Progenitor cell of endocrine pancreas (in vitro differentiated cells): ENCODE results near the gene S100A4. TPM values are rescaled to one million over a fixed set of nuclear protein-coding genes. Genes with fewer than 3 reads are reported as not detected.
"Not testable (repeated sequence)": the region's sequence is repeated elsewhere in the genome, so short reads cannot be mapped to it uniquely, and the experiment has no call there.

Experiments
- DNase-seq: peaks from one replicate; pipeline ENCODE4 v3.0.0; 2021; ENCODE audit warnings: low spot score; ENCODE audit not compliant: unreplicated experiment
- H3K27ac Mint-ChIP-seq: 2 replicates; pipeline ENCODE4 v1.8.0; 2021; ENCODE audit warnings: mild to moderate bottlenecking, moderate library complexity, mixed read lengths
- H3K27me3 Mint-ChIP-seq: 2 replicates; pipeline ENCODE4 v1.8.0; 2021; ENCODE audit warnings: mixed read lengths
- H3K36me3 Mint-ChIP-seq: 2 replicates; pipeline ENCODE4 v1.8.0; 2022; ENCODE audit warnings: mixed read lengths; ENCODE audit not compliant: insufficient read depth
- H3K4me1 Mint-ChIP-seq: 2 replicates; pipeline ENCODE4 v1.8.0; 2021; ENCODE audit warnings: low read depth, mixed read lengths
- H3K4me3 Mint-ChIP-seq: 2 replicates; pipeline ENCODE4 v1.8.0; 2021; ENCODE audit warnings: low read depth, mild to moderate bottlenecking, moderate library complexity, mixed read lengths
- H3K9me3 Mint-ChIP-seq: 2 replicates; pipeline ENCODE4 v1.8.0; 2021; ENCODE audit warnings: low read depth, mixed read lengths
- total RNA-seq: library from RNA; stranded (reverse); gene quantifications from 2 replicates; pipeline ENCODE4 v1.2.1, GENCODE V29; 2021
- TF ChIP-seq, protein P1 (sequence below): fragments of 200-600 bp; sonication (generic); IDR thresholded peaks from one replicate; pipeline ENCODE4 v1.5.0; 2021; ENCODE audit warnings: antibody characterized with exemption, mild to moderate bottlenecking; ENCODE audit not compliant: unreplicated experiment

Gene S100A4
- total RNA-seq, 1 donor from 2014 or later: 7.6 TPM

DNA sequence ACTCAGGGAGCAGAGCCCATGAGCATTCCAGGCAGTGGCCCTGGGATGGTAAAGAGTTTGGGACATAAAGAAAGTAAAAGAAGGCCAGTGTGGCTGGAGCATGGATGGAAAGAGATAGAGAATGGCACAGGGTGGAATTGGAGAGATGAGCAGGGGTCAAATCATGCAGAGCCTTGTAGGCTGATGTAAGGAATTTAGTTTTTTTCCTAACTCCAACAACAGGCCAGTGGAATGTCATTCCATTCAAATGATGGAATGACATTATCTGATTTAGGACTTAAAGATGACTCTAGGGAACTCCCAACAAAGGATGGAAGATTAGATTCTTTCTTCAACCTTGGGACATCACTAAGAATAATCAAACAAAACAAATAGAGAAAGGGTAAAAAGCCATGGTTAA lies 32.9 kb upstream of the S100A4 start:
- no peaks in the 10 kb centered on the region for H3K36me3 Mint-ChIP-seq
- no peak overlapping the region for H3K27ac Mint-ChIP-seq
- H3K4me3 Mint-ChIP-seq: no peak overlapping the region
- DNase-seq: no peak
- no peaks in the 10 kb centered on the region for H3K9me3 Mint-ChIP-seq
- TF ChIP-seq, protein P1, sequence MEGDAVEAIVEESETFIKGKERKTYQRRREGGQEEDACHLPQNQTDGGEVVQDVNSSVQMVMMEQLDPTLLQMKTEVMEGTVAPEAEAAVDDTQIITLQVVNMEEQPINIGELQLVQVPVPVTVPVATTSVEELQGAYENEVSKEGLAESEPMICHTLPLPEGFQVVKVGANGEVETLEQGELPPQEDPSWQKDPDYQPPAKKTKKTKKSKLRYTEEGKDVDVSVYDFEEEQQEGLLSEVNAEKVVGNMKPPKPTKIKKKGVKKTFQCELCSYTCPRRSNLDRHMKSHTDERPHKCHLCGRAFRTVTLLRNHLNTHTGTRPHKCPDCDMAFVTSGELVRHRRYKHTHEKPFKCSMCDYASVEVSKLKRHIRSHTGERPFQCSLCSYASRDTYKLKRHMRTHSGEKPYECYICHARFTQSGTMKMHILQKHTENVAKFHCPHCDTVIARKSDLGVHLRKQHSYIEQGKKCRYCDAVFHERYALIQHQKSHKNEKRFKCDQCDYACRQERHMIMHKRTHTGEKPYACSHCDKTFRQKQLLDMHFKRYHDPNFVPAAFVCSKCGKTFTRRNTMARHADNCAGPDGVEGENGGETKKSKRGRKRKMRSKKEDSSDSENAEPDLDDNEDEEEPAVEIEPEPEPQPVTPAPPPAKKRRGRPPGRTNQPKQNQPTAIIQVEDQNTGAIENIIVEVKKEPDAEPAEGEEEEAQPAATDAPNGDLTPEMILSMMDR: no peak
- H3K4me1 Mint-ChIP-seq: peaks cover 6% of the 10 kb centered on the region
- H3K27me3 Mint-ChIP-seq: peaks cover 6% of the 10 kb centered on the region

DNA sequence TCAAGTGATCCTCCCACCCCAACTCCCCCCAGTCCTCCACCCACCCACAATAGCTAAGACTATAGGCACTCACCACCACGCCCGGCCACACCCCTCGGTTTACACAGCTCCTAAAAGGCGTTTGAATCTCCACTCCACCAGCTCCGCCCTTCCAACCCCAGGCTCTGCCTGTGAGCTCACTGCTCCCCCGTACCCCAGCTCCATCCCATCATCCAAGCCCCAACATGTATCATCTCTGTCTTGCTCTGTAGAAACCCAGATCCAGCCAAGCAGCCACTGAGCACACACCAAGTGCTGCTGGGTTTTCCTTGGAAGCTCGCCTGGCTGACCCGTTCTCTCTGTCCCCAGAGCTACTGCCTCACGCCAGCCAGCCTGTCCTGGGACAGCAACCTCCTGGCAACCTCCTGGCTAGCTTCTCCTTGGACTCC lies 32.0 kb upstream of the S100A4 start:
- DNase-seq: no peak
- Mint-ChIP-seq H3K27me3 (peaks cover 6% of the 10 kb centered on the region), H3K36me3 (no peaks in the 10 kb centered on the region), H3K4me1 (peaks cover 6% of the 10 kb centered on the region), H3K9me3 (no peaks in the 10 kb centered on the region), H3K27ac (no peak overlapping the region), H3K4me3 (no peak overlapping the region)
- TF ChIP-seq, protein P1: no peak

DNA sequence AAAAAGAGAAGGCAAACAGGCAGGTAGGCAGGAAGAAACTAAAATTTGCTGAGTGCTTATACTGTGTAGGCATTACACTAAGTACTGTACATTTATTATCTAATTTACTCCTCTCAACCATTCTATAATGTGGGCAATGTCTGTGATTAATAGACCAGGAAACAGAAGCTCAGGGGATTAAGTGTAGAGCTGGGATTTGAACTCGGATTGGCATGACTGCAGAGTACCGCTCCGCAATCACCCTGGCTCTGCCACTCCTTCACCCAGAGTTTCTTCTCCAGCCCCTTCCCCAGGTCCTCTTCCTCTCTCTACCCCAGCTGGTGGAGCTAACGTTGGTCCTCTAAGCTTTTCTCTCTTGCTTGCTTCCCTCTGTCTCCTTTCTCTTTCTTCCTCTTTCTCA lies 31.5 kb upstream of the S100A4 start:
- Mint-ChIP-seq H3K9me3 (no peaks in the 10 kb centered on the region), H3K27me3 (peaks cover 6% of the 10 kb centered on the region), H3K4me3 (no peak overlapping the region), H3K27ac (no peak overlapping the region), H3K4me1 (peaks cover 6% of the 10 kb centered on the region), H3K36me3 (no peaks in the 10 kb centered on the region)
- DNase-seq: no peak
- TF ChIP-seq, protein P1: no peak

DNA sequence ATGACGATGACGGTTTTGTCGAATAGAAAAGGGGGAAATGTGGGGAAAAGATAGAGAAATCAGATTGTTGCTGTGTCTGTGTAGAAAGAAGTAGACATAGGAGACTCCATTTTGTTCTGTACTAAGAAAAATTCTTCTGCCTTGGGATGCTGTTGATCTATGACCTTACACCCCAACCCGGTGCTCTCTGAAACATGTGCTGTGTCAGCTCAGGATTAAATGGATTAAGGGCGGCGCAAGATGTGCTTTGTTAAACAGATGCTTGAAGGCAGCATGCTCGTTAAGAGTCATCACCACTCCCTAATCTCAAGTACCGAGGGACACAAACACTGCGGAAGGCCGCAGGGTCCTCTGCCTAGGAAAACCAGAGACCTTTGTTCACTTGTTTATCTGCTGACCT lies 29.9 kb upstream of the S100A4 start:
- not testable (repeated sequence) for H3K27me3 Mint-ChIP-seq, H3K36me3 Mint-ChIP-seq, H3K27ac Mint-ChIP-seq, H3K4me3 Mint-ChIP-seq, H3K9me3 Mint-ChIP-seq, DNase-seq
- H3K4me1 Mint-ChIP-seq: peaks cover 11% of the 10 kb centered on the region

DNA sequence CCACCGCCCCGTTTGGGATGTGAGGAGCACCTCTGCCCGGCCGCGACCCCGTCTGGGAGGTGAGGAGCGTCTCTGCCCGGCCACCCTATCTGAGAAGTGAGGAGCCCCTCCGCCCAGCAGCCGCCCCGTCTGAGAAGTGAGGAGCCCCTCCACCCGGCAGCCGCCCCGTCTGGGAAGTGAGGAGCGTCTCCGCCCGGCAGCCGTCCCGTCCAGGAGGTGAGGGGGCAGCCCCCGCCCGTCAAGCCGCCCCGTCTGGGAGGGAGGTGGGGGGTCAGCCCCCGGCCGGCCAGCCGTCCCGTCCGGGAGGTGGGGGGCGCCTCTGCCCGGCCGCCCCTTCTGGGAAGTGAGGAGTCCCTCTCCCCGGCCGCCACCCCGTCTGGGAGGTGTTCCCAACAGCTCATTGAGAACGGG lies 29.5 kb upstream of the S100A4 start:
- not testable (repeated sequence) for H3K36me3 Mint-ChIP-seq, H3K9me3 Mint-ChIP-seq, H3K27me3 Mint-ChIP-seq, H3K4me3 Mint-ChIP-seq, DNase-seq, H3K27ac Mint-ChIP-seq
- peaks cover 11% of the 10 kb centered on the region for H3K4me1 Mint-ChIP-seq

DNA sequence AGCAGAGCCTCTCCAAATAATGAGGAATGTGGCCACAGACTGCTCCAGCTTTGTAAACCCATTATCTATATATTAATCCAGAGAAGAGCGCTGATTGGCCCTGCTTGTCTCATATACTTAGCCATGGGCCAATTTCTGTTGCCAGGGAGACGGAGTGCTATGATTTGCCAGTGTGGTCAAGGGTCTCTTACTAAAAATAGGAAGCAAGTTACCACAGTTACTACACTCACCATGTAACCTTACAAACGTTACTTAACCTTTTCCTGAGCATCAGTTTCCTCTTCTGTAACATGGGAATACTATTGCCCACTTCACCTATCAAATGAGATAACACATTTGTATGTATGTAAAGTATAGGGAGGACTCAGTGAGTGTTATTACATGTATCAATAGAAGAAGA lies 27.7 kb upstream of the S100A4 start:
- no peaks in the 10 kb centered on the region for H3K36me3 Mint-ChIP-seq
- no peak for DNase-seq
- TF ChIP-seq, protein P1: no peak
- no peaks in the 10 kb centered on the region for H3K9me3 Mint-ChIP-seq
- no peak overlapping the region for H3K27ac Mint-ChIP-seq
- no peak overlapping the region for H3K4me3 Mint-ChIP-seq
- peaks cover 5% of the 10 kb centered on the region for H3K27me3 Mint-ChIP-seq
- peaks cover 17% of the 10 kb centered on the region for H3K4me1 Mint-ChIP-seq
